SK-N-SH (cell line): ENCODE results near the gene EXOC3L1. TPM values are rescaled to one million over a fixed set of nuclear protein-coding genes. Genes with fewer than 3 reads are reported as not detected.

Experiments
- CTCF ChIA-PET: fragments of 300-600, 350-600 bp; formaldehyde crosslinking; extraction: SDS; loops from one replicate; lab custom pipeline; 2021; lab: Yijun Ruan, JAX
- POLR2A ChIA-PET: fragments of 350-600 bp; sonication (Branson Sonifier 250); formaldehyde crosslinking; extraction: SDS; loops from one replicate; lab custom pipeline; 2020; ENCODE audit warnings: antibody characterized with exemption, inconsistent platforms; lab: Yijun Ruan, JAX
- DNase-seq: peaks from one replicate; pipeline ENCODE4 v3.0.0; 2012
- H2AFZ ChIP-seq: fragments of 200-600 bp; sonication (generic); 2 replicates; pipeline ENCODE4 v1.8.1; 2016; ENCODE audit warnings: antibody characterized with exemption, mild to moderate bottlenecking, low read depth
- H3F3A ChIP-seq: fragments of 200-600 bp; sonication (generic); replicated peaks from 2 replicates; pipeline ENCODE3; 2016; ENCODE audit warnings: antibody characterized with exemption, mild to moderate bottlenecking; ENCODE audit not compliant: insufficient read depth
- H3K27ac ChIP-seq, 2 experiments: fragments of 200-500 bp in 1 of 2; fragments of 200-600 bp in 1 of 2; sonication (Bioruptor generic) in 1 of 2; sonication (generic), shearing (Covaris generic) in 1 of 2; 2 replicates each; pipeline versions ENCODE4 v1.5.1 to v1.6.1; 2014 to 2016; ENCODE audit warnings: low read depth in 2 of 2, inconsistent platforms in 1 of 2, low read length in 1 of 2, mild to moderate bottlenecking in 1 of 2, mixed read lengths in 1 of 2
- H3K27me3 ChIP-seq: fragments of 200-600 bp; sonication (generic), shearing (Covaris generic); 2 replicates; pipeline ENCODE4 v1.6.1; 2016; ENCODE audit warnings: mixed run types; ENCODE audit not compliant: insufficient read depth
- H3K36me3 ChIP-seq, 2 experiments: fragments of 200-500 bp in 1 of 2; fragments of 200-600 bp in 1 of 2; sonication (Bioruptor generic) in 1 of 2; sonication (generic) in 1 of 2; replicated peaks in 1 of 2; 2 replicates each; pipeline versions ENCODE3 to v1.5.1; 2014 to 2016; ENCODE audit warnings: low read length in 1 of 2, mild to moderate bottlenecking in 1 of 2; ENCODE audit not compliant: insufficient read depth in 2 of 2, control insufficient read depth in 1 of 2
- H3K4me1 ChIP-seq, 2 experiments: fragments of 200-500 bp in 1 of 2; fragments of 200-600 bp in 1 of 2; sonication (Bioruptor generic) in 1 of 2; sonication (generic), shearing (Covaris generic) in 1 of 2; 2 replicates each; pipeline versions ENCODE4 v1.5.1 to v1.6.1; 2014 to 2016; ENCODE audit warnings: low read depth in 1 of 2, low read length in 1 of 2, mixed run types in 1 of 2; ENCODE audit not compliant: insufficient read depth in 2 of 2, control insufficient read depth in 1 of 2
- H3K4me2 ChIP-seq: fragments of 200-600 bp; sonication (generic), shearing (Covaris generic); 2 replicates; pipeline ENCODE4 v1.6.1; 2017; ENCODE audit warnings: mixed run types
- H3K4me3 ChIP-seq, 2 experiments: fragments of 200-500 bp in 1 of 2; fragments of 200-600 bp in 1 of 2; sonication (Bioruptor generic) in 1 of 2; sonication (generic), shearing (Covaris generic) in 1 of 2; 2 replicates each; pipeline versions ENCODE4 v1.5.1 to v1.8.1; 2014 to 2016; ENCODE audit warnings: low read depth in 2 of 2, inconsistent platforms in 1 of 2, low read length in 1 of 2, mild to moderate bottlenecking in 1 of 2, mixed read lengths in 1 of 2, moderate library complexity in 1 of 2
- H3K79me2 ChIP-seq: fragments of 200-600 bp; sonication (generic); 2 replicates; pipeline ENCODE4 v1.8.1; 2017; ENCODE audit warnings: mild to moderate bottlenecking; ENCODE audit not compliant: insufficient read depth
- H3K9ac ChIP-seq: fragments of 200-600 bp; sonication (generic); 2 replicates; pipeline ENCODE4 v1.6.1; 2017; ENCODE audit warnings: mixed run types
- H3K9me2 ChIP-seq: fragments of 200-600 bp; sonication (generic); 2 replicates; pipeline ENCODE4 v1.6.1; 2017; ENCODE audit warnings: mixed run types
- H3K9me3 ChIP-seq: fragments of 200-600 bp; sonication (generic); 2 replicates; pipeline ENCODE4 v1.6.1; 2017; ENCODE audit warnings: mixed run types, mild to moderate bottlenecking, moderate library complexity
- H4K20me1 ChIP-seq: fragments of 200-600 bp; sonication (generic); 2 replicates; pipeline ENCODE4 v1.6.1; 2017; ENCODE audit warnings: mild to moderate bottlenecking, mixed run types; ENCODE audit not compliant: insufficient read depth
- ELF1 ChIP-seq: IDR thresholded peaks from 2 replicates; pipeline ENCODE4 v1.4.0; 2012
- FOXJ3 ChIP-seq: sonication (generic); formaldehyde crosslinking; IDR thresholded peaks from 2 replicates; pipeline ENCODE4 v1.5.1; 2020; ENCODE audit warnings: mild to moderate bottlenecking, missing genetic modification reagents
- FOXM1 ChIP-seq: IDR thresholded peaks from 2 replicates; pipeline ENCODE4 v1.4.0; 2012; ENCODE audit warnings: low read depth, mild to moderate bottlenecking
- JUND ChIP-seq: IDR thresholded peaks from 2 replicates; pipeline ENCODE4 v1.4.0; 2012
- MAX ChIP-seq: IDR thresholded peaks from 2 replicates; pipeline ENCODE4 v1.4.0; 2012; ENCODE audit warnings: low read depth
- MXI1 ChIP-seq: IDR thresholded peaks from 2 replicates; pipeline ENCODE4 v1.6.1; 2012; ENCODE audit warnings: mild to moderate bottlenecking, low read depth, low read length, improper control_type of control experiment
- NFIC ChIP-seq: IDR thresholded peaks from 2 replicates; pipeline ENCODE4 v1.4.0; 2012; ENCODE audit warnings: borderline replicate concordance
- RAD21 ChIP-seq: IDR thresholded peaks from 2 replicates; pipeline ENCODE4 v1.6.1; 2012; ENCODE audit warnings: mild to moderate bottlenecking, low read length
- RCOR1 ChIP-seq: fragments of 150-350 bp; IDR thresholded peaks from 2 replicates; pipeline ENCODE4 v1.6.1; 2017; ENCODE audit warnings: antibody characterized with exemption, low read length
- SIN3A ChIP-seq: IDR thresholded peaks from 2 replicates; pipeline ENCODE4 v1.6.1; 2012; ENCODE audit warnings: low read depth, mild to moderate bottlenecking, low read length, moderate library complexity, borderline replicate concordance
- SMC3 ChIP-seq: IDR thresholded peaks from 2 replicates; pipeline ENCODE4 v1.6.1; 2012; ENCODE audit warnings: low read depth, low read length, improper control_type of control experiment
- TCF12 ChIP-seq: IDR thresholded peaks from 2 replicates; pipeline ENCODE4 v1.4.0; 2012
- TEAD4 ChIP-seq: IDR thresholded peaks from 2 replicates; pipeline ENCODE4 v1.4.0; 2012; ENCODE audit warnings: mild to moderate bottlenecking, borderline replicate concordance; ENCODE audit not compliant: insufficient read depth
- YY1 ChIP-seq: IDR thresholded peaks from 2 replicates; pipeline ENCODE4 v1.4.0; 2012; ENCODE audit warnings: low read depth, mild to moderate bottlenecking
- WGBS: methylation state at CpG from one replicate; pipeline ENCODE4 v1.1.6; 2017; ENCODE audit warnings: low lambda C conversion rate; 5-methylcytosine and 5-hydroxymethylcytosine counted together
- polyA plus RNA-seq, 3 experiments: library from polyadenylated mRNA; depleted of rRNA; stranded (reverse); fragments of >200 nt; gene quantifications; 2 replicates each; pipeline ENCODE4 v1.2.3, GENCODE V29; 2012
- TF ChIP-seq, protein P1 (sequence below): fragments of 150-350 bp; IDR thresholded peaks from 2 replicates; pipeline ENCODE4 v1.6.1; 2016; ENCODE audit warnings: mild to moderate bottlenecking, low read depth, low read length
- TF ChIP-seq, protein P2 (sequence below): IDR thresholded peaks from 2 replicates; pipeline ENCODE4 v1.6.1; 2012; ENCODE audit warnings: mild to moderate bottlenecking, low read depth, low read length, moderate library complexity

EXOC3L1 gene
- polyA plus RNA-seq, 1 of the 3 experiments (the other 2 are of a cell fraction) = 0.46 TPM

- TF ChIP-seq FOXM1 (no peak), RAD21 (no peak), SIN3A (no peak), RCOR1 (no peak), FOXJ3 (no peak), NFIC (no peak), TCF12 (no peak), SMC3 (no peak)
- TF ChIP-seq, protein P1, sequence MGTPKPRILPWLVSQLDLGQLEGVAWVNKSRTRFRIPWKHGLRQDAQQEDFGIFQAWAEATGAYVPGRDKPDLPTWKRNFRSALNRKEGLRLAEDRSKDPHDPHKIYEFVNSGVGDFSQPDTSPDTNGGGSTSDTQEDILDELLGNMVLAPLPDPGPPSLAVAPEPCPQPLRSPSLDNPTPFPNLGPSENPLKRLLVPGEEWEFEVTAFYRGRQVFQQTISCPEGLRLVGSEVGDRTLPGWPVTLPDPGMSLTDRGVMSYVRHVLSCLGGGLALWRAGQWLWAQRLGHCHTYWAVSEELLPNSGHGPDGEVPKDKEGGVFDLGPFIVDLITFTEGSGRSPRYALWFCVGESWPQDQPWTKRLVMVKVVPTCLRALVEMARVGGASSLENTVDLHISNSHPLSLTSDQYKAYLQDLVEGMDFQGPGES = no peak
Observed at GRCh38 chr16:67144943-67145342, 45.0 kb downstream of the EXOC3L1 start (continued).

DNA sequence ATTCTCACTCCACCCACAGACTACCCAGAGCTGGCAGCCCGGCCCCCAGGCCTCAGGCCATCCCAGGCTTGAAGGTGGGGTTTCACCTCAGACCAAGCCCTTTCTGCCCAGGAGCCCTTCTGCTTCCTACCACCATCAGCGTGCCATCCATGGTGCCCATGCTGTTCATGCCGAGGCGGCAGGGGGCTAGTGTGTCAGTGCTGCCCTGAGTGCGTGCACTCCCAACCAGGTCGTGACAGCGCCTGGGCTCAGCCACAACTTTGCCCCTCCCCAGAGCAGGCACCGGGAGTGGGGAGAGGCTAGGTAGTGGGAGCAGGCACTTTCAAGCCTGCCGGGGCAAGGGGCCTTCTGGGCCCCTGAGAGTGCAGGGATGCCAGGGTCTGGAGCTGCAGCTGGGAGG lies 47.6 kb downstream of the EXOC3L1 start:
- 0 out of 2 replicates have a peak, but pooled peaks cover 2% of the 10 kb centered on the region for H3K79me2 ChIP-seq
- H3K9me2 ChIP-seq = no peaks in the 10 kb centered on the region
- H3K27me3 ChIP-seq = no peaks in the 10 kb centered on the region
- no peak overlapping the region for H3K4me3 ChIP-seq
- H3K4me1 ChIP-seq = no peaks in the 10 kb centered on the region
- H3K9me3 ChIP-seq = no peaks in the 10 kb centered on the region
- TF ChIP-seq MAX = no peak
- TF ChIP-seq TEAD4 = no peak
- TF ChIP-seq MXI1 = no peak
- no peak for TF ChIP-seq ELF1
- TF ChIP-seq JUND = no peak
- TF ChIP-seq YY1 = no peak
- TF ChIP-seq, protein P2, sequence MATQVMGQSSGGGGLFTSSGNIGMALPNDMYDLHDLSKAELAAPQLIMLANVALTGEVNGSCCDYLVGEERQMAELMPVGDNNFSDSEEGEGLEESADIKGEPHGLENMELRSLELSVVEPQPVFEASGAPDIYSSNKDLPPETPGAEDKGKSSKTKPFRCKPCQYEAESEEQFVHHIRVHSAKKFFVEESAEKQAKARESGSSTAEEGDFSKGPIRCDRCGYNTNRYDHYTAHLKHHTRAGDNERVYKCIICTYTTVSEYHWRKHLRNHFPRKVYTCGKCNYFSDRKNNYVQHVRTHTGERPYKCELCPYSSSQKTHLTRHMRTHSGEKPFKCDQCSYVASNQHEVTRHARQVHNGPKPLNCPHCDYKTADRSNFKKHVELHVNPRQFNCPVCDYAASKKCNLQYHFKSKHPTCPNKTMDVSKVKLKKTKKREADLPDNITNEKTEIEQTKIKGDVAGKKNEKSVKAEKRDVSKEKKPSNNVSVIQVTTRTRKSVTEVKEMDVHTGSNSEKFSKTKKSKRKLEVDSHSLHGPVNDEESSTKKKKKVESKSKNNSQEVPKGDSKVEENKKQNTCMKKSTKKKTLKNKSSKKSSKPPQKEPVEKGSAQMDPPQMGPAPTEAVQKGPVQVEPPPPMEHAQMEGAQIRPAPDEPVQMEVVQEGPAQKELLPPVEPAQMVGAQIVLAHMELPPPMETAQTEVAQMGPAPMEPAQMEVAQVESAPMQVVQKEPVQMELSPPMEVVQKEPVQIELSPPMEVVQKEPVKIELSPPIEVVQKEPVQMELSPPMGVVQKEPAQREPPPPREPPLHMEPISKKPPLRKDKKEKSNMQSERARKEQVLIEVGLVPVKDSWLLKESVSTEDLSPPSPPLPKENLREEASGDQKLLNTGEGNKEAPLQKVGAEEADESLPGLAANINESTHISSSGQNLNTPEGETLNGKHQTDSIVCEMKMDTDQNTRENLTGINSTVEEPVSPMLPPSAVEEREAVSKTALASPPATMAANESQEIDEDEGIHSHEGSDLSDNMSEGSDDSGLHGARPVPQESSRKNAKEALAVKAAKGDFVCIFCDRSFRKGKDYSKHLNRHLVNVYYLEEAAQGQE = no peak
- no peaks in the 10 kb centered on the region for H3F3A ChIP-seq
- no peaks in the 10 kb centered on the region for H4K20me1 ChIP-seq
- H2AFZ ChIP-seq = no peak overlapping the region
- ChIA-PET POLR2A (no interaction called here), CTCF (interaction anchor here (1.4 to 7.9 kb wide), 2 partner anchors 13 to 195 kb away, joined by 4 to 50 read pairs; no protein-coding TSS in a partner anchor)
- DNase-seq = no peak
- no peak overlapping the region for H3K4me2 ChIP-seq
- no peak overlapping the region for H3K9ac ChIP-seq
- no peak overlapping the region for H3K27ac ChIP-seq
- peaks cover 44 to 74% of the 10 kb centered on the region in 2 experiments for H3K36me3 ChIP-seq
- WGBS = 100% methylated on average over 2 of the region's 9 CpGs
